SJCRH30 (cell line): ENCODE data around the gene ACO2. TPM values are rescaled to one million over a fixed set of nuclear protein-coding genes. Genes with fewer than 3 reads are reported as not detected.

Experiments used
- DNase-seq, 2 experiments: peaks; one replicate each; pipeline ENCODE4 v3.0.0-alpha.2; 2015 to 2020
- H3K27ac ChIP-seq: fragments of 250-450 bp; sonication (Bioruptor Pico); 2 replicates; pipeline ENCODE4 v1.5.1; 2020; ENCODE audit warnings: mild to moderate bottlenecking, moderate library complexity
- H3K27me3 ChIP-seq: fragments of 250-450 bp; sonication (Bioruptor Pico); 2 replicates; pipeline ENCODE4 v1.5.1; 2020; ENCODE audit warnings: mild to moderate bottlenecking, moderate library complexity
- H3K36me3 ChIP-seq: fragments of 250-450 bp; sonication (Bioruptor Pico); 2 replicates; pipeline ENCODE4 v1.5.1; 2020; ENCODE audit warnings: mild to moderate bottlenecking, moderate library complexity
- H3K4me1 ChIP-seq: fragments of 250-450 bp; sonication (Bioruptor Pico); 2 replicates; pipeline ENCODE4 v1.5.1; 2020; ENCODE audit warnings: mild to moderate bottlenecking, moderate library complexity
- H3K4me3 ChIP-seq: fragments of 250-450 bp; sonication (Bioruptor Pico); 2 replicates; pipeline ENCODE4 v1.5.1; 2020; ENCODE audit warnings: mild to moderate bottlenecking, moderate library complexity
- H3K9me3 ChIP-seq: fragments of 250-450 bp; sonication (Bioruptor Pico); replicated peaks from 2 replicates; pipeline ENCODE4 v1.5.1; 2020; ENCODE audit warnings: mild to moderate bottlenecking, moderate library complexity
- total RNA-seq: library from RNA; depleted of rRNA; stranded (reverse); fragments of >200 nt; shearing (Covaris generic); gene quantifications from 2 replicates; pipeline ENCODE4 v1.2.3, GENCODE V29; 2014

ACO2 gene
- total RNA-seq, 1 experiment from 2014 or later = 50.5 TPM

GRCh38 chr22:41531715-41532477 lies 63.0 kb downstream of the ACO2 start:
- no peak overlapping the region for H3K4me3 ChIP-seq
- H3K4me1 ChIP-seq = no peaks in the 10 kb centered on the region
- H3K27ac ChIP-seq = no peak overlapping the region
- H3K36me3 ChIP-seq = peaks cover 34% of the 10 kb centered on the region
- no peaks in the 10 kb centered on the region for H3K9me3 ChIP-seq
- no peaks in the 10 kb centered on the region for H3K27me3 ChIP-seq
- DNase-seq = no peak

- Histone ChIP-seq H3K27me3 (no peaks in the 10 kb centered on the region), H3K36me3 (peaks cover 25% of the 10 kb centered on the region), H3K27ac (no peak overlapping the region), H3K4me1 (no peaks in the 10 kb centered on the region), H3K4me3 (no peak overlapping the region), H3K9me3 (no peaks in the 10 kb centered on the region)
- peak; percentile 61 to 68 for DNase-seq
These were observed 64.2 kb downstream of the ACO2 start for GRCh38 chr22:41532908-41533825.

GRCh38 chr22:41534219-41534618 lies 65.3 kb downstream of the ACO2 start:
- H3K4me3 ChIP-seq = no peak overlapping the region
- DNase-seq = no peak
- H3K9me3 ChIP-seq = no peaks in the 10 kb centered on the region
- no peaks in the 10 kb centered on the region for H3K27me3 ChIP-seq
- H3K4me1 ChIP-seq = no peaks in the 10 kb centered on the region
- no peak overlapping the region for H3K27ac ChIP-seq
- H3K36me3 ChIP-seq = peaks cover 21% of the 10 kb centered on the region; the same call in 1 of the 2 replicates

- Histone ChIP-seq H3K4me1 (no peaks in the 10 kb centered on the region), H3K27ac (no peak overlapping the region), H3K27me3 (no peaks in the 10 kb centered on the region), H3K9me3 (no peaks in the 10 kb centered on the region), H3K36me3 (peaks cover 18% of the 10 kb centered on the region; the same call in 1 of the 2 replicates), H3K4me3 (no peak overlapping the region)
- DNase-seq = no peak
These were observed 66.3 kb downstream of the ACO2 start for GRCh38 chr22:41535244-41535643.

- no peaks in the 10 kb centered on the region for H3K27me3 ChIP-seq
- H3K36me3 ChIP-seq = peaks cover 13% of the 10 kb centered on the region; the same call in 1 of the 2 replicates
- no peak overlapping the region for H3K4me3 ChIP-seq
- no peak for DNase-seq
- no peaks in the 10 kb centered on the region for H3K4me1 ChIP-seq
- H3K9me3 ChIP-seq = no peaks in the 10 kb centered on the region
- H3K27ac ChIP-seq = no peak overlapping the region
These were observed 68.3 kb downstream of the ACO2 start for GRCh38 chr22:41537203-41537602.

GRCh38 chr22:41538583-41538982 lies 69.7 kb downstream of the ACO2 start:
- Histone ChIP-seq H3K9me3 (no peaks in the 10 kb centered on the region), H3K27me3 (no peaks in the 10 kb centered on the region), H3K4me1 (peaks cover 8% of the 10 kb centered on the region; the same call in 1 of the 2 replicates), H3K4me3 (no peak overlapping the region), H3K36me3 (0 out of 2 replicates have a peak, but pooled peaks cover 6% of the 10 kb centered on the region), H3K27ac (no peak overlapping the region)
- no peak for DNase-seq

GRCh38 chr22:41539146-41540005 lies 70.5 kb downstream of the ACO2 start:
- Histone ChIP-seq H3K27ac (no peak overlapping the region), H3K4me1 (peaks cover 8% of the 10 kb centered on the region; the same call in 1 of the 2 replicates), H3K9me3 (no peaks in the 10 kb centered on the region)

GRCh38 chr22:41540006-41540315 lies 71.0 kb downstream of the ACO2 start:
- Histone ChIP-seq H3K27me3 (no peaks in the 10 kb centered on the region), H3K36me3 (no peaks in the 10 kb centered on the region), H3K27ac (no peak overlapping the region), H3K9me3 (no peaks in the 10 kb centered on the region), H3K4me1 (peaks cover 10% of the 10 kb centered on the region; the same call in 1 of the 2 replicates), H3K4me3 (no peak overlapping the region)
- DNase-seq = no peak

More at GRCh38 chr22:41539146-41540005, 70.5 kb downstream of the ACO2 start:
- no peaks in the 10 kb centered on the region for H3K27me3 ChIP-seq
- DNase-seq = no peak
- no peak overlapping the region for H3K4me3 ChIP-seq
- H3K36me3 ChIP-seq = 0 out of 2 replicates have a peak, but pooled peaks cover under 1% of the 10 kb centered on the region

- Histone ChIP-seq H3K4me3 (no peak overlapping the region), H3K27me3 (no peaks in the 10 kb centered on the region), H3K4me1 (peaks cover 11% of the 10 kb centered on the region; the same call in 1 of the 2 replicates), H3K9me3 (no peaks in the 10 kb centered on the region), H3K36me3 (no peaks in the 10 kb centered on the region), H3K27ac (no peak overlapping the region)
- DNase-seq = no peak
These were observed 71.4 kb downstream of the ACO2 start for GRCh38 chr22:41540365-41540764.

- no peaks in the 10 kb centered on the region for H3K27me3 ChIP-seq
- no peak overlapping the region for H3K27ac ChIP-seq
- DNase-seq = no peak
- H3K9me3 ChIP-seq = no peaks in the 10 kb centered on the region
- no peaks in the 10 kb centered on the region for H3K36me3 ChIP-seq
- H3K4me3 ChIP-seq = no peak overlapping the region
- H3K4me1 ChIP-seq = peaks cover 11% of the 10 kb centered on the region; the same call in 1 of the 2 replicates
These were observed 72.6 kb downstream of the ACO2 start for GRCh38 chr22:41541484-41541883.

- DNase-seq = no peak
- H3K4me1 ChIP-seq = peaks cover 11% of the 10 kb centered on the region; the same call in 1 of the 2 replicates
- no peak overlapping the region for H3K4me3 ChIP-seq
- H3K27me3 ChIP-seq = no peaks in the 10 kb centered on the region
- no peaks in the 10 kb centered on the region for H3K9me3 ChIP-seq
- no peaks in the 10 kb centered on the region for H3K36me3 ChIP-seq
- H3K27ac ChIP-seq = no peak overlapping the region
These were observed 73.3 kb downstream of the ACO2 start for GRCh38 chr22:41542224-41542623.

GRCh38 chr22:41543854-41544670 lies 75.1 kb downstream of the ACO2 start, which contains the start of gene POLR3H:
Gene POLR3H, minus strand, starts transcription at chr22:41544470. Its CDS starts 369 bp downstream, at chr22:41544101.
- peak; percentile 97 to 99 for DNase-seq
- Histone ChIP-seq H3K27me3 (no peaks in the 10 kb centered on the region), H3K9me3 (no peaks in the 10 kb centered on the region), H3K36me3 (no peaks in the 10 kb centered on the region), H3K4me3 (peak within 1 kb of the TSS; percentile 80), H3K4me1 (peaks cover 11% of the 10 kb centered on the region; the same call in 1 of the 2 replicates), H3K27ac (peak within 1 kb of the TSS; percentile 33; the same call in 1 of the 2 replicates)

- H3K9me3 ChIP-seq = no peaks in the 10 kb centered on the region
- H3K4me1 ChIP-seq = peaks cover 11% of the 10 kb centered on the region; the same call in 1 of the 2 replicates
- no peaks in the 10 kb centered on the region for H3K36me3 ChIP-seq
- no peaks in the 10 kb centered on the region for H3K27me3 ChIP-seq
- peak overlapping the region; percentile 80 for H3K4me3 ChIP-seq
- no peak overlapping the region for H3K27ac ChIP-seq
- peak in 1 of 2 experiments; percentile 31 for DNase-seq
These were observed 76.0 kb downstream of the ACO2 start for GRCh38 chr22:41544671-41545476.
